Panc1 (cell line): Measurements from ENCODE around the gene WFS1. TPM values are rescaled to one million over a fixed set of nuclear protein-coding genes. Genes with fewer than 3 reads are reported as not detected.

Experiments used
- ATAC-seq: fragments of 200-7000 bp; cut with Tn5 transposase; 2 replicates; pipeline ENCODE4 v1.9.1; 2020; ENCODE audit warnings: mild to moderate bottlenecking, moderate library complexity
- BruUV-seq: library from RNA; stranded (reverse); fragments of 400-500 nt; replicated peaks from 2 replicates; lab custom pipeline; 2021; lab: Mats Ljungman, UMichigan
- CTCF ChIA-PET: fragments of 300-600 bp; sonication (Branson Sonifier 250); formaldehyde crosslinking; loops from one replicate; lab custom pipeline; 2022; ENCODE audit warnings: antibody characterized with exemption; lab: Charles Lee
- POLR2A ChIA-PET: fragments of 300-600 bp; sonication (Branson Sonifier 250); formaldehyde crosslinking; loops from one replicate; lab custom pipeline; 2022; ENCODE audit warnings: antibody characterized with exemption; lab: Charles Lee
- DNase-seq: peaks from one replicate; pipeline ENCODE4 v3.0.0-alpha.2; 2010; ENCODE audit warnings: low read depth, low spot score
- H3K27ac ChIP-seq: 2 replicates; pipeline ENCODE4 v1.5.1; 2011; ENCODE audit warnings: mild to moderate bottlenecking, low read length, inconsistent platforms
- H3K27me3 ChIP-seq: fragments of 200-500 bp; sonication (Bioruptor generic); 2 replicates; pipeline ENCODE4 v1.6.0; 2014; ENCODE audit warnings: low read length, inconsistent platforms; ENCODE audit not compliant: control insufficient read depth, insufficient read depth
- H3K36me3 ChIP-seq: fragments of 200-500 bp; sonication (Bioruptor generic); 2 replicates; pipeline ENCODE4 v1.5.1; 2014; ENCODE audit warnings: inconsistent platforms, mild to moderate bottlenecking, low read length, moderate library complexity; ENCODE audit not compliant: control insufficient read depth, insufficient read depth
- H3K4me1 ChIP-seq: 2 replicates; pipeline ENCODE4 v1.5.1; 2011; ENCODE audit warnings: inconsistent platforms, mild to moderate bottlenecking, low read length, moderate library complexity; ENCODE audit not compliant: control insufficient read depth, insufficient read depth
- H3K4me3 ChIP-seq, 2 experiments: 2 replicates each; pipeline ENCODE4 v1.5.1; 2011 to 2012; ENCODE audit warnings: low read depth in 2 of 2, low read length in 2 of 2, mild to moderate bottlenecking in 2 of 2, inconsistent platforms in 1 of 2, moderate library complexity in 1 of 2
- H3K9me3 ChIP-seq: fragments of 200-500 bp; sonication (Bioruptor generic); 2 replicates; pipeline ENCODE4 v1.5.1; 2014; ENCODE audit warnings: low read depth, mild to moderate bottlenecking, inconsistent platforms, low read length, moderate library complexity; ENCODE audit not compliant: control insufficient read depth, insufficient read depth
- CTCF ChIP-seq: fragments of 450-650 bp; IDR thresholded peaks from 2 replicates; pipeline ENCODE4 v1.5.1; 2017; ENCODE audit warnings: mild to moderate bottlenecking
- POLR2AphosphoS5 ChIP-seq: IDR thresholded peaks from 2 replicates; pipeline ENCODE4 v1.6.1; 2012; ENCODE audit warnings: mild to moderate bottlenecking, low read depth, low read length, moderate library complexity
- REST ChIP-seq, 2 experiments: IDR thresholded peaks; 2 replicates each; pipeline ENCODE4 v1.6.1; 2011 to 2012; ENCODE audit warnings: low read depth in 2 of 2, control low read depth in 1 of 2, low read length in 1 of 2, mild to moderate bottlenecking in 1 of 2, moderate library complexity in 1 of 2; ENCODE audit not compliant: insufficient read depth in 1 of 2
- SIN3A ChIP-seq: IDR thresholded peaks from 2 replicates; pipeline ENCODE4 v1.6.1; 2012; ENCODE audit warnings: low read depth, mild to moderate bottlenecking, low read length, moderate library complexity, borderline replicate concordance; ENCODE audit not compliant: insufficient read depth
- TCF7L2 ChIP-seq: IDR thresholded peaks from 2 replicates; pipeline ENCODE4 v1.6.1; 2011; ENCODE audit warnings: mild to moderate bottlenecking, low read depth, low read length, inconsistent platforms
- in situ Hi-C: cut with HindIII; loops from 2 replicates; pipeline ENCODE4 v1.10.0; 2016; ENCODE audit warnings: low sequenced_read_pairs, low pct_unique_long_range_greater_than_20kb
- intact Hi-C: fragments of 100-400 bp; cut with micrococcal nuclease; formaldehyde crosslinking; loops from one replicate; pipeline ENCODE4 v1.10.0; 2022; ENCODE audit not compliant: unreplicated experiment
- total RNA-seq: library from RNA; stranded (reverse); gene quantifications from one replicate; pipeline ENCODE4 v1.2.1, GENCODE V29; 2021; ENCODE audit not compliant: unreplicated experiment

WFS1 gene
- total RNA-seq, 1 experiment from 2014 or later, result 67.5 TPM

GRCh38 chr4:6257247-6258025, 12.2 kb upstream of the WFS1 start:
- POLR2A ChIA-PET, result no interaction called here
- CTCF ChIA-PET, result no interaction called here

GRCh38 chr4:6258026-6258360, 11.7 kb upstream of the WFS1 start:
- intact Hi-C loops, result no loop called here
- POLR2A ChIA-PET, result no interaction called here

More at GRCh38 chr4:6257247-6258025, 12.2 kb upstream of the WFS1 start:
- no TSS peak for BruUV-seq
- no peak overlapping the region for H3K27ac ChIP-seq
- DNase-seq (no peak), ATAC-seq (no peak)
- intact Hi-C loops, result no loop called here
- H3K4me3 ChIP-seq, result no peak overlapping the region
- no peaks in the 10 kb centered on the region for H3K36me3 ChIP-seq
- in situ Hi-C loops, result no loop called here
- H3K27me3 ChIP-seq, result no peaks in the 10 kb centered on the region
- TF ChIP-seq REST (IDR thresholded peaks at IDR 0.05; ENCODE audit: insufficient read depth in 1 of 2, low read depth in 2 of 2, low read length in 1 of 2), result no peak
- TF ChIP-seq CTCF, result no peak
- TF ChIP-seq POLR2AphosphoS5, result no peak
- TF ChIP-seq SIN3A, result no peak
- no peak for TF ChIP-seq TCF7L2
- H3K9me3 ChIP-seq, result no peaks in the 10 kb centered on the region
- H3K4me1 ChIP-seq, result no peaks in the 10 kb centered on the region

More at GRCh38 chr4:6258026-6258360, 11.7 kb upstream of the WFS1 start:
- Histone ChIP-seq H3K27ac (no peak overlapping the region), H3K4me3 (no peak overlapping the region), H3K36me3 (no peaks in the 10 kb centered on the region), H3K4me1 (no peaks in the 10 kb centered on the region), H3K27me3 (no peaks in the 10 kb centered on the region), H3K9me3 (no peaks in the 10 kb centered on the region)
- DNase-seq, result no peak
- in situ Hi-C loops, result no loop called here
- ATAC-seq, result no peak; the same call in 1 of the 2 replicates
- no peak for TF ChIP-seq REST (IDR thresholded peaks at IDR 0.05; ENCODE audit: insufficient read depth in 1 of 2, low read depth in 2 of 2, low read length in 1 of 2)
- no peak for TF ChIP-seq CTCF
- no peak for TF ChIP-seq SIN3A
- no peak for TF ChIP-seq TCF7L2
- TF ChIP-seq POLR2AphosphoS5, result no peak
- CTCF ChIA-PET, result no interaction called here
- no TSS peak for BruUV-seq
